Measurements from ENCODE around the gene NAV3. TPM values are rescaled to one million over a fixed set of nuclear protein-coding genes. Genes with fewer than 3 reads are reported as not detected.

NAV3 gene
- total RNA-seq, 2 experiments from 2014 or later = not detected

GRCh38 chr12:77821699-77822203 lies 8.9 kb upstream of the NAV3 start:
- H3K4me1 Mint-ChIP-seq (ENCODE audit: low read depth) = no peaks in the 10 kb centered on the region
- Histone ChIP-seq H3K4me3 (ENCODE audit: low read length) (no peak overlapping the region), H3K9me3 (ENCODE audit: control insufficient read depth in 1 of 2, insufficient read depth in 1 of 2, low read length in 2 of 2) (peaks cover 0 to 10% of the 10 kb centered on the region in 2 experiments), H3K4me1 (ENCODE audit: insufficient read depth, low read length) (no peaks in the 10 kb centered on the region), H3K27me3 (ENCODE audit: control insufficient read depth in 1 of 2, insufficient read depth in 2 of 2, low read length in 2 of 2) (no peaks in the 10 kb centered on the region), H3K36me3 (ENCODE audit: insufficient read depth, low read length) (no peaks in the 10 kb centered on the region), H3K27ac (ENCODE audit: low read depth in 1 of 2, low read length in 2 of 2) (no peak overlapping the region)
- no peaks in the 10 kb centered on the region for H3K36me3 Mint-ChIP-seq (ENCODE audit: low read depth)
- no peak for DNase-seq
- H3K9me3 Mint-ChIP-seq = peaks cover 3% of the 10 kb centered on the region
- CTCF ChIA-PET = no interaction called here
- H3K4me3 Mint-ChIP-seq = no peak overlapping the region
- ATAC-seq (ENCODE audit: poor library complexity) = no peak
- intact Hi-C loops (cut with DNase I, micrococcal nuclease) = no loop called here
- H3K27ac Mint-ChIP-seq = no peak overlapping the region
- no peak for TF ChIP-seq CTCF (IDR thresholded peaks at IDR 0.05)
- POLR2A ChIA-PET = no interaction called here
- no peaks in the 10 kb centered on the region for H3K27me3 Mint-ChIP-seq

GRCh38 chr12:77833329-77833728 lies 2.6 kb downstream of the NAV3 start:
- no peaks in the 10 kb centered on the region for H3K9me3 Mint-ChIP-seq
- POLR2A ChIA-PET = no interaction called here
- H3K4me1 Mint-ChIP-seq (ENCODE audit: low read depth) = no peaks in the 10 kb centered on the region
- no peak for DNase-seq
- H3K27me3 Mint-ChIP-seq = no peaks in the 10 kb centered on the region
- no peaks in the 10 kb centered on the region for H3K36me3 Mint-ChIP-seq (ENCODE audit: low read depth)
- no peak for ATAC-seq (ENCODE audit: poor library complexity)
- H3K27ac Mint-ChIP-seq = no peak overlapping the region
- no peak overlapping the region for H3K4me3 Mint-ChIP-seq
- H3K4me1 ChIP-seq (ENCODE audit: insufficient read depth, low read length) = no peaks in the 10 kb centered on the region
- H3K4me3 ChIP-seq (ENCODE audit: low read length) = no peak overlapping the region
- H3K27ac ChIP-seq (ENCODE audit: low read depth in 1 of 2, low read length in 2 of 2) = no peak overlapping the region
- CTCF ChIA-PET = no interaction called here
- no peaks in the 10 kb centered on the region for H3K36me3 ChIP-seq (ENCODE audit: insufficient read depth, low read length)
- intact Hi-C loops (cut with DNase I, micrococcal nuclease) = no loop called here
- H3K27me3 ChIP-seq (ENCODE audit: control insufficient read depth in 1 of 2, insufficient read depth in 2 of 2, low read length in 2 of 2) = no peaks in the 10 kb centered on the region
- peaks cover 0 to 6% of the 10 kb centered on the region in 2 experiments for H3K9me3 ChIP-seq (ENCODE audit: control insufficient read depth in 1 of 2, insufficient read depth in 1 of 2, low read length in 2 of 2)
- TF ChIP-seq CTCF (IDR thresholded peaks at IDR 0.05) = no peak

GRCh38 chr12:77834618-77835017 lies 3.9 kb downstream of the NAV3 start:
- ChIA-PET CTCF (no interaction called here), POLR2A (no interaction called here)
- no peak for TF ChIP-seq CTCF (IDR thresholded peaks at IDR 0.05)
- no peak overlapping the region for H3K27ac Mint-ChIP-seq
- peaks cover 0 to 6% of the 10 kb centered on the region in 2 experiments for H3K9me3 ChIP-seq (ENCODE audit: control insufficient read depth in 1 of 2, insufficient read depth in 1 of 2, low read length in 2 of 2)
- H3K9me3 Mint-ChIP-seq = peaks cover 2% of the 10 kb centered on the region
- H3K27ac ChIP-seq (ENCODE audit: low read depth in 1 of 2, low read length in 2 of 2) = no peak overlapping the region
- no peak for DNase-seq
- no peak overlapping the region for H3K4me3 Mint-ChIP-seq
- intact Hi-C loops (cut with DNase I, micrococcal nuclease) = no loop called here
- H3K4me1 ChIP-seq (ENCODE audit: insufficient read depth, low read length) = no peaks in the 10 kb centered on the region
- H3K4me3 ChIP-seq (ENCODE audit: low read length) = no peak overlapping the region
- no peaks in the 10 kb centered on the region for H3K36me3 Mint-ChIP-seq (ENCODE audit: low read depth)
- no peaks in the 10 kb centered on the region for H3K27me3 ChIP-seq (ENCODE audit: control insufficient read depth in 1 of 2, insufficient read depth in 2 of 2, low read length in 2 of 2)
- ATAC-seq (ENCODE audit: poor library complexity) = no peak
- no peaks in the 10 kb centered on the region for H3K36me3 ChIP-seq (ENCODE audit: insufficient read depth, low read length)
- H3K27me3 Mint-ChIP-seq = no peaks in the 10 kb centered on the region
- no peaks in the 10 kb centered on the region for H3K4me1 Mint-ChIP-seq (ENCODE audit: low read depth)
